ENCODE results near the gene SLC6A7.

Gene SLC6A7

GRCh38 chr5:150155258-150156026, 34.4 kb upstream of the SLC6A7 start, which contains the start of gene PDGFRB:
Gene PDGFRB, minus strand, starts transcription at chr5:150155845. Its CDS starts 18,798 bp downstream, at chr5:150137047.
- no peak for DNase-seq (ENCODE audit: low spot score)

GRCh38 chr5:150156027-150156368, 33.9 kb upstream of the SLC6A7 start:
- DNase-seq (ENCODE audit: low spot score), result no peak

- no peak for DNase-seq (ENCODE audit: low spot score)
Observed at GRCh38 chr5:150156540-150156939, 33.3 kb upstream of the SLC6A7 start.

GRCh38 chr5:150157168-150157567, 32.7 kb upstream of the SLC6A7 start:
- DNase-seq (ENCODE audit: low spot score), result no peak

GRCh38 chr5:150158170-150158949, 31.5 kb upstream of the SLC6A7 start:
- DNase-seq (ENCODE audit: low spot score), result no peak

GRCh38 chr5:150159031-150159430, 30.8 kb upstream of the SLC6A7 start:
- no peak for DNase-seq (ENCODE audit: low spot score)

GRCh38 chr5:150159741-150160179, 30.1 kb upstream of the SLC6A7 start:
- DNase-seq (ENCODE audit: low spot score), result no peak

- DNase-seq (ENCODE audit: low spot score), result no peak
Observed at GRCh38 chr5:150160448-150161081, 29.3 kb upstream of the SLC6A7 start.

GRCh38 chr5:150161242-150162141, 28.4 kb upstream of the SLC6A7 start:
- DNase-seq (ENCODE audit: low spot score), result peak; percentile 80

- DNase-seq (ENCODE audit: low spot score), result peak; percentile 83
Observed at GRCh38 chr5:150162142-150162513, 27.7 kb upstream of the SLC6A7 start.

- no peak for DNase-seq (ENCODE audit: low spot score)
Observed at GRCh38 chr5:150163035-150163434, 26.8 kb upstream of the SLC6A7 start.

- DNase-seq (ENCODE audit: low spot score), result peak; percentile 48
Observed at GRCh38 chr5:150163547-150164059, 26.3 kb upstream of the SLC6A7 start.

GRCh38 chr5:150164211-150164980, 25.5 kb upstream of the SLC6A7 start:
- DNase-seq (ENCODE audit: low spot score), result no peak

- DNase-seq (ENCODE audit: low spot score), result no peak
Observed at GRCh38 chr5:150166037-150166649, 23.7 kb upstream of the SLC6A7 start.

GRCh38 chr5:150166650-150167511, 23.0 kb upstream of the SLC6A7 start, which contains the start of gene CDX1:
Gene CDX1, plus strand, starts transcription at chr5:150166778. Its CDS starts 99 bp downstream, at chr5:150166877.
- DNase-seq (ENCODE audit: low spot score), result no peak

- no peak for DNase-seq (ENCODE audit: low spot score)
Observed at GRCh38 chr5:150167512-150167850, 22.4 kb upstream of the SLC6A7 start.

GRCh38 chr5:150167908-150168307, 22.0 kb upstream of the SLC6A7 start:
- no peak for DNase-seq (ENCODE audit: low spot score)

GRCh38 chr5:150168864-150169263, 21.0 kb upstream of the SLC6A7 start:
- DNase-seq (ENCODE audit: low spot score), result no peak

GRCh38 chr5:150172145-150172544, 17.7 kb upstream of the SLC6A7 start:
- DNase-seq (ENCODE audit: low spot score), result no peak

All from LoVo (cell line).